HCT116 (cell line): ENCODE measurements around the gene ANKS1A. TPM values are rescaled to one million over a fixed set of nuclear protein-coding genes. Genes with fewer than 3 reads are reported as not detected.

Experiments used
- ATAC-seq: fragments of 200-7000 bp; cut with Tn5 transposase; 2 replicates; pipeline ENCODE4 v1.9.1; 2020; ENCODE audit warnings: mild to moderate bottlenecking, moderate library complexity
- BruUV-seq: library from RNA; stranded (reverse); fragments of 400-500 nt; replicated peaks from 2 replicates; lab custom pipeline; 2021; lab: Mats Ljungman, UMichigan
- CTCF ChIA-PET: fragments of 300-600 bp; sonication (Branson Sonifier 250); formaldehyde crosslinking; loops from one replicate; lab custom pipeline; 2021; ENCODE audit warnings: antibody characterized with exemption; lab: Charles Lee
- POLR2A ChIA-PET: fragments of 300-600, 350-600 bp; sonication (Branson Sonifier 250); formaldehyde crosslinking; loops from one replicate; lab custom pipeline; 2021; ENCODE audit warnings: antibody characterized with exemption; lab: Charles Lee
- RAD21 ChIA-PET, 2 experiments: fragments of 300-600 bp; sonication (Branson Sonifier 250); formaldehyde crosslinking; loops; one replicate each; lab custom pipeline; 2023; ENCODE audit warnings: low total read pairs in 2 of 2; ENCODE audit not compliant: uncharacterized antibody in 2 of 2, unreplicated experiment in 2 of 2, low non-redundant PET in 1 of 2; lab: Charles Lee
- DNase-seq: peaks from one replicate; pipeline ENCODE4 v3.0.0-alpha.2; 2010; ENCODE audit warnings: low read depth, low spot score
- H2AFZ ChIP-seq: fragments of 200-600 bp; shearing (Covaris generic), sonication (generic); 2 replicates; pipeline ENCODE4 v1.6.1; 2017; ENCODE audit warnings: low read depth, mixed run types, mixed read lengths, antibody characterized with exemption, low read length; ENCODE audit not compliant: poor library complexity, severe bottlenecking
- H3K27ac ChIP-seq: 2 replicates; pipeline ENCODE4 v1.5.1; 2012; ENCODE audit warnings: low read depth, low read length
- H3K27me3 ChIP-seq: fragments of 200-600 bp; sonication (generic); 2 replicates; pipeline ENCODE4 v1.6.1; 2016; ENCODE audit warnings: mixed run types, low read length, mixed read lengths; ENCODE audit not compliant: insufficient read depth
- H3K36me3 ChIP-seq, 2 experiments: fragments of 200-500 bp in 1 of 2; fragments of 200-600 bp in 1 of 2; sonication (Bioruptor generic) in 1 of 2; sonication (generic) in 1 of 2; 2 replicates each; pipeline versions ENCODE4 v1.5.1 to v1.6.1; 2014 to 2016; ENCODE audit warnings: low read length in 2 of 2, inconsistent platforms in 1 of 2, mixed read lengths in 1 of 2, mixed run types in 1 of 2; ENCODE audit not compliant: insufficient read depth in 2 of 2, control insufficient read depth in 1 of 2
- H3K4me1 ChIP-seq, 2 experiments: fragments of 200-600 bp in 1 of 2; sonication (generic) in 1 of 2; 2 replicates each; pipeline versions ENCODE4 v1.5.1 to v1.6.1; 2012 to 2017; ENCODE audit warnings: low read length in 2 of 2, inconsistent platforms in 1 of 2, mild to moderate bottlenecking in 1 of 2, mixed read lengths in 1 of 2, mixed run types in 1 of 2, moderate library complexity in 1 of 2; ENCODE audit not compliant: insufficient read depth in 2 of 2, control insufficient read depth in 1 of 2
- H3K4me2 ChIP-seq: fragments of 200-600 bp; sonication (generic); 2 replicates; pipeline ENCODE4 v1.6.1; 2017; ENCODE audit warnings: mixed run types, low read length, mixed read lengths
- H3K4me3 ChIP-seq, 2 experiments: fragments of 200-600 bp in 1 of 2; sonication (generic) in 1 of 2; replicated peaks in 1 of 2; 2 replicates each; pipeline ENCODE4 v1.5.1; 2011 to 2016; ENCODE audit warnings: low read length in 2 of 2, control low read depth in 1 of 2, low read depth in 1 of 2, mild to moderate bottlenecking in 1 of 2, mixed read lengths in 1 of 2, mixed run types in 1 of 2
- H3K79me2 ChIP-seq: fragments of 200-600 bp; sonication (generic); 2 replicates; pipeline ENCODE4 v1.6.1; 2017; ENCODE audit warnings: mild to moderate bottlenecking, mixed run types, low read length, moderate library complexity, mixed read lengths; ENCODE audit not compliant: insufficient read depth
- H3K9ac ChIP-seq: fragments of 200-600 bp; sonication (generic); 2 replicates; pipeline ENCODE4 v1.6.1; 2016; ENCODE audit warnings: low read length, mixed read lengths
- H3K9me2 ChIP-seq: fragments of 200-600 bp; sonication (generic), shearing (Covaris generic); 2 replicates; pipeline ENCODE4 v1.6.1; 2017; ENCODE audit warnings: mixed run types, mild to moderate bottlenecking, moderate library complexity; ENCODE audit not compliant: insufficient read depth
- H3K9me3 ChIP-seq, 2 experiments: fragments of 200-500 bp in 1 of 2; fragments of 200-600 bp in 1 of 2; sonication (Bioruptor generic) in 1 of 2; sonication (generic) in 1 of 2; 2 replicates each; pipeline ENCODE4 v1.6.1; 2014 to 2017; ENCODE audit warnings: low read length in 2 of 2, mixed read lengths in 2 of 2, inconsistent platforms in 1 of 2, low read depth in 1 of 2, mild to moderate bottlenecking in 1 of 2, mixed run types in 1 of 2, moderate library complexity in 1 of 2; ENCODE audit not compliant: control insufficient read depth in 1 of 2, insufficient read depth in 1 of 2
- H4K20me1 ChIP-seq: fragments of 200-600 bp; sonication (generic), shearing (Covaris generic); 2 replicates; pipeline ENCODE4 v1.6.1; 2017; ENCODE audit warnings: mixed run types, mild to moderate bottlenecking, moderate library complexity; ENCODE audit not compliant: insufficient read depth
- ATF3 ChIP-seq: IDR thresholded peaks from 2 replicates; pipeline ENCODE4 v1.6.1; 2012
- CBX3 ChIP-seq: IDR thresholded peaks from 2 replicates; pipeline ENCODE4 v1.6.1; 2012; ENCODE audit warnings: low read depth
- CTCF ChIP-seq, 3 experiments: fragments of 200-600 bp in 1 of 3; sonication (generic) in 1 of 3; IDR thresholded peaks in 2 of 3; conservative IDR thresholded peaks in 1 of 3; 2 replicates each; pipeline ENCODE4 v1.5.1; 2012 to 2017; ENCODE audit warnings: low read depth in 2 of 3, low read length in 2 of 3, antibody characterized with exemption in 1 of 3, borderline replicate concordance in 1 of 3, control low read depth in 1 of 3, mild to moderate bottlenecking in 1 of 3, mixed read lengths in 1 of 3, mixed run types in 1 of 3, moderate library complexity in 1 of 3; ENCODE audit not compliant: insufficient read depth in 1 of 3
- ELF1 ChIP-seq: IDR thresholded peaks from 2 replicates; pipeline ENCODE4 v1.6.1; 2012; ENCODE audit warnings: low read depth, borderline replicate concordance
- EZH2phosphoT487 ChIP-seq: fragments of 200-600 bp; IDR thresholded peaks from 2 replicates; pipeline ENCODE4 v1.6.1; 2018; ENCODE audit warnings: antibody characterized with exemption, borderline replicate concordance
- FOSL1 ChIP-seq: IDR thresholded peaks from 2 replicates; pipeline ENCODE4 v1.6.1; 2012; ENCODE audit warnings: low read depth
- MAX ChIP-seq: IDR thresholded peaks from 2 replicates; pipeline ENCODE4 v1.6.1; 2012
- POLR2A ChIP-seq: IDR thresholded peaks from 2 replicates; pipeline ENCODE4 v1.7.0; 2011; ENCODE audit warnings: borderline replicate concordance; ENCODE audit not compliant: insufficient read depth, insufficient read length; ENCODE audit errors: extremely low read depth
- POLR2AphosphoS5 ChIP-seq: IDR thresholded peaks from 2 replicates; pipeline ENCODE4 v1.6.1; 2011; ENCODE audit warnings: mild to moderate bottlenecking, low read depth, low read length, moderate library complexity
- RAD21 ChIP-seq: IDR thresholded peaks from 2 replicates; pipeline ENCODE4 v1.6.1; 2012; ENCODE audit warnings: low read depth, mild to moderate bottlenecking
- REST ChIP-seq: IDR thresholded peaks from 2 replicates; pipeline ENCODE4 v1.6.1; 2012; ENCODE audit warnings: low read depth
- SRF ChIP-seq: IDR thresholded peaks from 2 replicates; pipeline ENCODE4 v1.6.1; 2012; ENCODE audit warnings: low read depth
- YY1 ChIP-seq: IDR thresholded peaks from 2 replicates; pipeline ENCODE4 v1.6.1; 2011; ENCODE audit warnings: low read length, low read depth, moderate library complexity, mild to moderate bottlenecking; ENCODE audit not compliant: insufficient replicate concordance; ENCODE audit errors: extremely low read depth
- ZBTB33 ChIP-seq: IDR thresholded peaks from 2 replicates; pipeline ENCODE4 v1.6.1; 2011; ENCODE audit warnings: mild to moderate bottlenecking, low read length, moderate library complexity; ENCODE audit not compliant: insufficient replicate concordance; ENCODE audit errors: extremely low read depth
- ZNF274 ChIP-seq: fragments of 200-500 bp; sonication (Bioruptor generic); IDR thresholded peaks from 2 replicates; pipeline ENCODE4 v1.6.1; 2014; ENCODE audit warnings: mild to moderate bottlenecking, low read depth, low read length, inconsistent platforms
- intact Hi-C: fragments of 100-400 bp; cut with micrococcal nuclease; formaldehyde crosslinking; loops from 2 replicates; pipeline ENCODE4 v1.10.0; 2022
- total RNA-seq: library from RNA; stranded (reverse); gene quantifications from one replicate; pipeline ENCODE4 v1.2.1, GENCODE V29; 2021; ENCODE audit not compliant: unreplicated experiment

Gene ANKS1A
- total RNA-seq, 1 experiment from 2014 or later: 20.6 TPM

GRCh38 chr6:35082733-35083403, 193.8 kb downstream of the ANKS1A start (continued):
- TF ChIP-seq ZNF274 (no peak), ELF1 (no peak), EZH2phosphoT487 (no peak), SRF (no peak), MAX (no peak)

- no peaks in the 10 kb centered on the region for H3K9me3 ChIP-seq
- RAD21 ChIA-PET: no interaction called here
- H3K9ac ChIP-seq: no peak overlapping the region
- POLR2A ChIA-PET: no interaction called here
- H3K36me3 ChIP-seq: peaks cover 0 to 2% of the 10 kb centered on the region in 2 experiments; a peak in 2 of 4 replicates
- H3K4me2 ChIP-seq: no peak overlapping the region
- H3K9me2 ChIP-seq: no peaks in the 10 kb centered on the region
- BruUV-seq: no TSS peak
- DNase-seq (no peak), ATAC-seq (no peak)
- no peaks in the 10 kb centered on the region for H4K20me1 ChIP-seq
- TF ChIP-seq REST (no peak), SRF (no peak), POLR2A (no peak), CBX3 (no peak), RAD21 (no peak), POLR2AphosphoS5 (no peak), ZBTB33 (no peak), ATF3 (no peak), YY1 (no peak), CTCF (IDR thresholded peaks at IDR 0.05 in 2 of 3, conservative IDR thresholded peaks at IDR 0.05 in 1 of 3; ENCODE audit: borderline replicate concordance in 1 of 3, insufficient read depth in 1 of 3, low read depth in 2 of 3, low read length in 2 of 3) (no peak), FOSL1 (no peak)
- no peaks in the 10 kb centered on the region for H3K4me1 ChIP-seq
- intact Hi-C loops: no loop called here
- no peak overlapping the region for H3K4me3 ChIP-seq
- CTCF ChIA-PET: no interaction called here
- no peaks in the 10 kb centered on the region for H3K27me3 ChIP-seq
- H2AFZ ChIP-seq: no peak overlapping the region
- no peak overlapping the region for H3K27ac ChIP-seq
- H3K79me2 ChIP-seq: no peaks in the 10 kb centered on the region
Observed at GRCh38 chr6:35083507-35083906, 194.5 kb downstream of the ANKS1A start.
